ENCODE data around the gene S1PR4. TPM values are rescaled to one million over a fixed set of nuclear protein-coding genes. Genes with fewer than 3 reads are reported as not detected.

The S1PR4 gene
- total RNA-seq, 1 experiment from 2014 or later: 0.26 TPM

DNA sequence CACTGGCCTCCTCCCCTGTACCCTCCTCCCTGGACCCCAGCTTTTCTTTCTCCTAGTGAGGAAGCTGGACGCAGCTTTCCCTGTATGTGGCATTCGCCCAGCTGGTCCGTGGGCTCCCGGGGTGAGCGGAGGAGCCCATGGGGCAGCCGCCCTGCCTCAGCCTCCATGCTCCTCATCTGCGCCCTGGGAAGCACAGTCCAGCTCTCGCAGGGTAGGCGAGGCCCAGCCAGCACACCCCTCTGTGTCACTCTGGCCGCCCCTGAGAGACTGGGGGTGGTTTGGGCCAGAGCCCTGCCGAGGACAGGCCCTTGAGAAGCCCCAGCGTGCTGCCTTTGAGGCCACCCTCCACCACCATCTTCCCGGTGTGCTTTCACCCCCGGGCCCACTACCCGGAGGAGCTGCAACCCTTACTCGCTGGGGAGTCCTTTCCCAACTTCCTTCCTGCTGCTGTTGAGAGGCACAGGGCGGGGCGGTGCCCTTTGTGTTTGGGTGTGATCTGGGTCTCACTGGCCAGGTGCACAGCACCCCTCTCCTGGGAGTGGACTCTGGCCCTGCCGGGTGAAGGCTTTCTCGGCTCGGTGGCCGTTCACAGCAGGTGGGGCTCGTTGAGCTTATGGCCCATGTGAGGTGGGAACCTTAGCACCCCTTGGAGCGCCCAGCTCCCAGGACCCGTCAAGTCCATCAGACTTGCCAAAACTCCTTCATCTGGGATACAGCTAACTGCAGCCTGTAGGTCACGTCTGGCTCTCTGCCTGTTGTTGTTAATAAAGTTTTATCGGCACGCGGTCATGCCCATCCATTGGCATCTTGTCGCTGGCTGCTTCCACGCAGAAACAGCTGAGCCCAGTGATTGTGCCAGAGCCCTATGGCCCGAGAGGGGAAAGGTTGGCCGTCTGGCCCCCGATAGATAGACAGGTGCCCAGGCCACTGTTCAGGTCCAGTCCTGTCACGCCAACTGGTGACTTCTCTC is 10.3 kb downstream of the S1PR4 start:
- H3K27ac ChIP-seq (ENCODE audit: low read length): no peak overlapping the region
- in situ Hi-C loops (cut with HindIII; ENCODE audit: low pct_unique_long_range_greater_than_20kb, low sequenced_read_pairs) (no loop called here), intact Hi-C loops (cut with micrococcal nuclease; ENCODE audit: unreplicated experiment) (no loop called here)
- no peak overlapping the region for H3K4me3 ChIP-seq (ENCODE audit: low read depth in 2 of 2, low read length in 2 of 2)
- no peaks in the 10 kb centered on the region; the same call in 1 of the 2 replicates for H3K36me3 ChIP-seq (ENCODE audit: control insufficient read depth, insufficient read depth, low read length)
- no peaks in the 10 kb centered on the region for H3K4me1 ChIP-seq (ENCODE audit: control insufficient read depth, insufficient read depth, low read length)
- DNase-seq (ENCODE audit: low read depth, low spot score): no peak
- no peak for ATAC-seq
- TF ChIP-seq REST (IDR thresholded peaks at IDR 0.05; ENCODE audit: insufficient read depth in 1 of 2, low read depth in 2 of 2, low read length in 1 of 2) (no peak), CTCF (IDR thresholded peaks at IDR 0.05) (no peak), TCF7L2 (IDR thresholded peaks at IDR 0.05; ENCODE audit: low read depth, low read length) (no peak), POLR2AphosphoS5 (IDR thresholded peaks at IDR 0.05; ENCODE audit: low read depth, low read length) (no peak), SIN3A (IDR thresholded peaks at IDR 0.05; ENCODE audit: borderline replicate concordance, insufficient read depth, low read depth, low read length) (no peak)
- H3K27me3 ChIP-seq (ENCODE audit: control insufficient read depth, insufficient read depth, low read length): no peaks in the 10 kb centered on the region
- no TSS peak for BruUV-seq (replicated peaks)
- CTCF ChIA-PET: interaction anchor here (0.5 kb wide), 1 partner anchor 237 kb away, joined by 4 read pairs; no protein-coding TSS in a partner anchor
- H3K9me3 ChIP-seq (ENCODE audit: control insufficient read depth, insufficient read depth, low read depth, low read length): no peaks in the 10 kb centered on the region
- POLR2A ChIA-PET: interaction anchor here (0.5 kb wide), 1 partner anchor 949 kb away, joined by 5 read pairs; no protein-coding TSS in a partner anchor

GRCh38 chr19:3189702-3190469 is 11.3 kb downstream of the S1PR4 start:
- no peak overlapping the region for H3K4me3 ChIP-seq (ENCODE audit: low read depth in 2 of 2, low read length in 2 of 2)
- no peak for ATAC-seq
- ChIA-PET POLR2A (interaction anchor here (0.5 kb wide), 1 partner anchor 950 kb away, joined by 5 read pairs; no protein-coding TSS in a partner anchor), CTCF (no interaction called here)
- H3K4me1 ChIP-seq (ENCODE audit: control insufficient read depth, insufficient read depth, low read length): no peaks in the 10 kb centered on the region
- no peak for DNase-seq (ENCODE audit: low read depth, low spot score)
- H3K9me3 ChIP-seq (ENCODE audit: control insufficient read depth, insufficient read depth, low read depth, low read length): no peaks in the 10 kb centered on the region
- no peak for TF ChIP-seq REST (IDR thresholded peaks at IDR 0.05; ENCODE audit: insufficient read depth in 1 of 2, low read depth in 2 of 2, low read length in 1 of 2)
- TF ChIP-seq CTCF (IDR thresholded peaks at IDR 0.05): no peak
- TF ChIP-seq POLR2AphosphoS5 (IDR thresholded peaks at IDR 0.05; ENCODE audit: low read depth, low read length): no peak
- TF ChIP-seq TCF7L2 (IDR thresholded peaks at IDR 0.05; ENCODE audit: low read depth, low read length): no peak
- no peak for TF ChIP-seq SIN3A (IDR thresholded peaks at IDR 0.05; ENCODE audit: borderline replicate concordance, insufficient read depth, low read depth, low read length)
- intact Hi-C loops (cut with micrococcal nuclease; ENCODE audit: unreplicated experiment) (no loop called here), in situ Hi-C loops (cut with HindIII; ENCODE audit: low pct_unique_long_range_greater_than_20kb, low sequenced_read_pairs) (no loop called here)
- BruUV-seq (replicated peaks): no TSS peak
- H3K27me3 ChIP-seq (ENCODE audit: control insufficient read depth, insufficient read depth, low read length): no peaks in the 10 kb centered on the region
- H3K36me3 ChIP-seq (ENCODE audit: control insufficient read depth, insufficient read depth, low read length): no peaks in the 10 kb centered on the region; the same call in 1 of the 2 replicates
- no peak overlapping the region for H3K27ac ChIP-seq (ENCODE audit: low read length)
